Measurements from ENCODE around the gene UQCC2. TPM values are rescaled to one million over a fixed set of nuclear protein-coding genes. Genes with fewer than 3 reads are reported as not detected.

Gene UQCC2
- total RNA-seq, 1 donor from 2014 or later, result 77.6 TPM

DNA sequence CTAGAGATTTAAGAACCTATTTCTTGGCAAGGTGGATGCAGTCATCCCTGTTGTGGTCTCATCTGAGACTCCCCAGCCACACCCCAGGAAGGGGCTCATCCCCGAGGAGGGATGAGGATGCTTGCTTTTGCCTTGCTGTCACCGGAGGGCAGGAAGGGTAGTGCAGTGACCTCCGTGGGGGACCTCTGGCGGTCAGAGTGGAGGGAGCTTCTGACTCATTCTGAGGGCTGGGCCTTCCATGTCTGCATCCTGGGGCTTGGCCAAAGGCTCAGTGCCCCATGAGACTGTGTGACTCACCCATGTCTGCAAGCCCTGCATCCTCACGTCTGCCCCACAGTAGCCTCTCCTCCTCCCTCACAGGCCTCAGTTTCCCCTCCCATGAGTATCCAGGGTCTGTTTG is 38.7 kb downstream of the UQCC2 start:
- peak; percentile 72 for ATAC-seq

DNA sequence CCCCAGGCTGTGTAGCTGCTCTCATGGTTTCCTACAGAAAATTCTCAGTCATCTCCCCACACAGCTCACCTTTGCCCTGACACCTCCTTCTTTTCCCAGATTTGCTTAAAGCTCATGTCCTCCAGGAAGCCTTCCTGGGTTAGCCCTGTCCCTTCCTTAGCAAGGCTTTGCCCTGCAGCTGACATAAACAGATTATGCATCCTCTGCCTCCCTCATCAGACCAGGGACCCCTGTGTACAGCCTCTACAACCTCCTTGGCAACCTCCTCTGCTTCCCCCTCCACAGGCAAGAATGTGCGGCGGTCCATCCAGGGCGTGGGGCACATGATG is 39.8 kb downstream of the UQCC2 start:
- no peak for ATAC-seq

DNA sequence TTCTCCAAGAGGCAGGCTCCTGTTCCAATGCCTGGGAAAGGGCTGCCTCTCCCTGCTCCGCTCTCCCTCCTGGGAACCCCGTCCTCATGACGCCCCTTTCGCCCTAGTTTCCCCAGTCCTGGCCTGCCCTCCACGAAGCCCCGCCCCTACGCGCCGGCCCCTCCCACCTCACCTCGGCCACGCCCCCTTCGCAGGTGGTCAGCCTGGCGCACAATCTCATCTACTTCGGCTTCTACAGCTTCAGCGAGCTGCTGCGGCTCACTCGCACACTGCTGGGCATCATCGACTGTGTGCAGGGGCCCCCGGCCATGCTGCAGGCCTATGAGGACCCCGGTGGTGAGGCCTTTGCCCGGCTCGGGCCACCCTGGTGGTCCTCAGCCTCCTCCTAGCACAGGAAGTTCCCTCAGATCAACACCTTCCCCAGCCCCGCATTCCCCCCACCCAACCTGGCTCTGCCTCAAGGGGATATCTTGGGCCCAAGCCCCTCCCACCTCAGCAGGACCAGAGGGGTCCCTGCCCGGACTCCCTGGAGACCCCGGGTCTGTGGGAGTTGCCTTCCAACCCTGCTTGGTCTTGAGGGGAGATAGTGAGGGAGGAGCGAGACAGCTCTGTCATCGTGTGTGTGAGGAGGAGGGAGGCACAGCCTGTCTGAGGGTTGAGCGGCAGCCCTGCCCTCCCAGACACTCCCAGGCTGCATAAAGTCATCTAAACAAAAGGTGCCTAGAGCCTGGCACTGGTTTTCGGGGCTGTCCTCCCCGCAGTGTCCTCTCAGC is 40.3 kb downstream of the UQCC2 start:
- ATAC-seq, result peak; percentile 38

DNA sequence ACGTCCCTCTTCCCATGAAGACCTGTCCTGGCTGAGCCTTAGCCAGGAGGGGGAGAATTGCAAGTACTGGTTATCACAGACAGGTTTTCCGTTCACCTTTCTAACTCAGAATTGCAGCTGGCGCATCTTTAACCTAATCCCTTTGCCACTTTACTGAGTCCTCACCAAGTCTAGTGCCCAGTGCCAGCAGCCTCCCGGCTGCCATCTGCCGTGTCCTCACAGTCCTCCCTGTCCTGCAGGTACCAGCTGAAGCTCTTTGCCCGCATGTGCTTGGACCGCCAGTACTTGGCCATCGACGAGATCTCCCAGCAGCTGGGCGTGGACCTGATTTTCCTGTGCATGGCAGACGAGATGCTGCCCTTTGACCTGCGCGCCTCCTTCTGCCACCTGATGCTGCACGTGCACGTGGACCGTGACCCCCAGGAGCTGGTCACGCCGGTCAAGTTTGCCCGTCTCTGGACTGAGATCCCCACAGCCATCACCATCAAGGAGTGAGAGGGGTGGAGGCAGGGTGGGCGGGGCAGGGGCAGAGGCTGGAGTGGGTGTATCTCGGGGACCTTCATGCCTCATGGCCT is 41.3 kb downstream of the UQCC2 start:
- peak; percentile 24 for ATAC-seq

DNA sequence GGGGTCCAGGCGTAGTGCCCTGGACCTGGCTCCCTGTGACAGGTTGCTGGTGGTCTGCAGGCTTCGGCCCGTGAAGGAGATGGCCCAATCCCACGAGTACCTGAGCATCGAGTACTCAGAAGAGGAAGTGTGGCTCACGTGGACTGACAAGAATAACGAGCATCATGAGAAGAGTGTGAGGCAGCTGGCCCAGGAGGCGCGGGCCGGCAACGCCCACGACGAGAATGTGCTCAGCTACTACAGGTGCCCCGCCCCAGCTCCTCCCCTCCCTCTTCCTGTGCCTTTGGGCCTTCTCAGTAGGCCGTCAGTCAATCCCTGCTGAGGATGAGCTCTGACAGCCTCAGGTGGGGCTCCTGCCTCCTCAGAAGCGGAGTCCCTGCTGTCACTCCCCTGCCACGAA is 42.6 kb downstream of the UQCC2 start:
- peak; percentile 91 for ATAC-seq

DNA sequence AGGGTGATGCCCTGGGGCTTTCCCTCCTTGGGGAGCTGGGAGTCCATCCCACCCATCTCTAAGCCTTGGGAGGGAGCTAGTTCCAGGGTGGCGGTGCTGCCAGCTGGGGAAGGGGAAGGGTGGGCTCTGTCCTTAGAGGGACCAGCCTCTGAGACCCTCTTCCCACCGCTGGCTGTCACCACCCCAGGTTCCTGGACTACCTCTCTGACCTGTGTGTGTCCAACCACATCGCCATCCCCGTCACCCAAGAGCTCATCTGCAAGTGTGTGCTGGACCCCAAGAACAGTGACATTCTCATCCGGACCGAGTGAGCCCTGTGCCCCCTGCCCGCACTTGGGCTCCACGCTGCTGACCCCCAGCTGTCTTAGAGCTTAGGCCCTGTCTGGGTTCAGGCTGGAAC is 43.2 kb downstream of the UQCC2 start:
- no peak for ATAC-seq

DNA sequence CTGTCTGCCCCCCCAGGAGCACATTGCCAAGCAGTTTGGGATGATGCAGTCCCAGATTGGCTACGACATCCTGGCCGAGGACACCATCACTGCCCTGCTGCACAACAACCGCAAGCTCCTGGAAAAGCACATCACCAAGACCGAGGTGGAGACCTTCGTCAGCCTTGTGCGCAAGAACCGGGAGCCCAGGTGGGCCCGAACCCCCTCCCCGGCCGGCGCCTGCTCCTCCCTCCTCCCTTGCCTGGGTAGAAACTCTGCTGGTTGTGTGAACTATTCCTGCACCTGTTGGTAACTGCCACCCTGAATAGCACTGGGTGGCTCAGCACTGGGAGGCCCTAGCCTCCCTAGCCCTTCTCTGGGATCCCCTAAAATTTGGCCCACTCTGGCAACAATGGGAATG is 43.7 kb downstream of the UQCC2 start:
- no peak for ATAC-seq

DNA sequence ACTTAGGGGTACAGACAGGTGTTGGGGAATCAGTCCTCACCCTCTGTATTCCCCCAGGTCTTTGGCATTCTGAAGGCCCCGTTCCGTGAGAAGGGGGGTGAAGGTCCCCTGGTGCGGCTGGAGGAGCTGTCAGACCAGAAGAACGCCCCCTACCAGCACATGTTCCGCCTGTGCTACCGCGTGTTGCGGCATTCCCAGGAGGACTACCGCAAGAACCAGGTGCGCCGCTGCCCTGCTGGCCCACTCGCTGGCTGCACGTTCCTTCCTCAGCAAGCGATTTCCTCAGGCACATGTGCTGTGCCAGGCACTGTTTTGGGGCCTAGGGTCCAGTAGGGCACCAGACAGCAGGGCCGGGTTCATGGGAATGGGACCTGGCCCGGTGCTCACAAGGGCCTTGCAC is 44.4 kb downstream of the UQCC2 start:
- ATAC-seq, result no peak

DNA sequence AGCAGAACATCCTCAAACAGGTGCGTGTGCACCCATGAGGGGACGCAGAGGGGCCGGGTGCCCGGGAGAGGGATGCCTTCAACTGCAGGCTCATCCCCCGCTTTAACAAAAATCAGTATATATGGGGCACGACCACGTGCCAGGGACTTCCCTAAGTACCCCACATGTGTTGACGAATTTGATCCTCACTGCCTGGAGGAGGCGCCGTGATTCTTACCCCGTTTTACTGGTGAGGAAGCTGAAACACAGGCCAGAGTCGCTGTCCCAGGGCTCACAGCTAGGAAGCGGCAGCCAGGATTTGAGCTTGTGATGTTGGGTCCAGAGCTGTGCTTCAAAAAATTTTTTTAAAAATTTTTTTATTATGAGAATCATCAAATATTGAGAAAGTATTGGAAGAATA is 45.5 kb downstream of the UQCC2 start:
- no peak for ATAC-seq

DNA sequence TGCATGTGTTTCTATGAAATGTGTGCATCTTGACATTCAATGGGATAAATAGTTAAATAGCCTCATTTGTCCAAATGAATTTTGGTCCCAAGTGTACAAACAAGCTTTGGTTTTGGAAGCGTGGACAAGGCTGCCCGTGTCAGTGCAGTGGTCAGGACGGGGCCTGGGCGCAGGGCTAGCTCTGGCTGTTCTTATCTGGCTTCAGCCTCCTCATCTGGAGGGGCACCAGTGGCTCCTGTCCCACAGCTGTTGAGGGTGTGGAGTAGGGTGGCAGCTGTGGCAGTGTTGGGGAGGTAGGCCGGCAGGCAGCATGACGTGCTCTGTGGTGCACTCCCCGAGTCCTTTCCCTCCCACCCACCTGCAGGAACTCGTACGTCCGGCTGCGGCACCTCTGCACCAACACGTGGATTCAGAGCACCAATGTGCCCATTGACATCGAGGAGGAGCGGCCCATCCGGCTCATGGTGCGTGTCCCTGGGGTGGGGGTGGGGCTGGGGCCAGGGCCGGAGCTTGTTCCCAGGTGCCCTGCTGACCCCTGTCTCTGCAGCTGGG is 46.9 kb downstream of the UQCC2 start:
- ATAC-seq, result no peak

DNA sequence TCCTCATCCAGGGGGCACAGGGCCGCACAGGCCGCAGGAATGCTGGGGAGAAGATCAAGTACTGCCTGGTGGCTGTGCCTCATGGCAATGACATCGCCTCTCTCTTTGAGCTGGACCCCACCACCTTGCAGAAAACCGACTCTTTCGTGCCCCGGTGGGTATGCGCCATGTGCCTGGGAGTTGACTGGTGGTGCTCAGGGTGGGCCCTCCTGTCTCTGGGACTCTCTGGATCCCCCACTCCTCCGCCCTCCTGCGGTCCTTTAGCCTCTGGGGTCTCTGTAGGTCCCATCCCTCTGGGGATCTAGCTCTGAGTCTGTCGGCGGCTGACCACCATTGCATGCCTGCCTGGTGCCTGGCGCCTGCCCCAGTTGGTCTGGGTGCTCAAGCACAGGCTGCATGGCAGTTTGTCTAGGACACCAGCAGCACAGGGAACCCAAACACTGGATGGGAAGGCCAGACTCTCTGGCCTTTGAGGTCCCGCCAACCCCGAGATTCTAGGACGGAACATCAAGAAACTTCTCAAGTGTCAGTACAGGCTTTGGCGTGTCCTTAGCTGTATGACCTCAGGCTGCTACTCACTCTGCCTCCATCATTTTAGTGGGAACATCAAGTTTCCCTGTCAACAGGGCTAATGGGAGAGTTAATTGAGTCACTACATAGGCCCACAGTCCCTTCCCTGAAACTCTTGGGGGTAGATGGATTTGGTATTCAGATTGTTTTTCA is 47.6 kb downstream of the UQCC2 start:
- no peak for ATAC-seq

DNA sequence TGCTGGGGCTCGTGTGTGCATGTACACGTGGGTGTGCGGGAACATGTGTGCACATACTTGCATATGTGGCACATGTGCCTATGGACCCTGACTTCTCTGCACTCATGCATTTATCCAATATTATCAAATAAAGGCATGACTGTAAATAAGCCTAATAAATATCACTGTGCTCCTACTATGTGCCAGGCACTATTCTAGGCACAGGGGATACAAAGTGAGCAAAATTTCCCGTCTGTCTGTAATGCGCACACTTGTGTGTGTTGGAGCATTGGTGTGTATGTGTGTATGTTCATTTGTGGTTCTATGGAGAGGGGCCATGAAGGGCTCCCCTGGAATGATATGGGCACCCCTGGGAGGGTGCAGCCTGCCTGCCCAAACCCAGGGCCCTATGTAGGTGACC is 48.5 kb downstream of the UQCC2 start:
- no peak for ATAC-seq

DNA sequence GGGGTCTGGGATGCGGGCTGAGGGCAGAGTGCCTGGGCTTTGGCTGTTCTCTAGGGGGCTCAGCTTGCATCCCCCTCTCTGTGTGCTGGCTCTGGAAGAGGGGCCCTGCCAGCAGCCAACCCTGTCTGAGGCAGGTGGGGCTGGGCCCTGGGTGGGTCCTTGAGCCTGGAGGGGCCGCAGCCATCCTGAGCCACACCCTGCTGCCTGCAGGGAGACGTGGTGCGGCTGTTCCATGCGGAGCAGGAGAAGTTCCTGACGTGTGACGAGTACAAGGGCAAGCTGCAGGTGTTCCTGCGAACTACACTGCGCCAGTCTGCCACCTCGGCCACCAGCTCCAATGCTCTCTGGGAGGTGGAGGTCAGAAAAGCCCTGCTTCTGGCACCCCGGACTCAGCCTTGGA is 49.2 kb downstream of the UQCC2 start:
- no peak for ATAC-seq

DNA sequence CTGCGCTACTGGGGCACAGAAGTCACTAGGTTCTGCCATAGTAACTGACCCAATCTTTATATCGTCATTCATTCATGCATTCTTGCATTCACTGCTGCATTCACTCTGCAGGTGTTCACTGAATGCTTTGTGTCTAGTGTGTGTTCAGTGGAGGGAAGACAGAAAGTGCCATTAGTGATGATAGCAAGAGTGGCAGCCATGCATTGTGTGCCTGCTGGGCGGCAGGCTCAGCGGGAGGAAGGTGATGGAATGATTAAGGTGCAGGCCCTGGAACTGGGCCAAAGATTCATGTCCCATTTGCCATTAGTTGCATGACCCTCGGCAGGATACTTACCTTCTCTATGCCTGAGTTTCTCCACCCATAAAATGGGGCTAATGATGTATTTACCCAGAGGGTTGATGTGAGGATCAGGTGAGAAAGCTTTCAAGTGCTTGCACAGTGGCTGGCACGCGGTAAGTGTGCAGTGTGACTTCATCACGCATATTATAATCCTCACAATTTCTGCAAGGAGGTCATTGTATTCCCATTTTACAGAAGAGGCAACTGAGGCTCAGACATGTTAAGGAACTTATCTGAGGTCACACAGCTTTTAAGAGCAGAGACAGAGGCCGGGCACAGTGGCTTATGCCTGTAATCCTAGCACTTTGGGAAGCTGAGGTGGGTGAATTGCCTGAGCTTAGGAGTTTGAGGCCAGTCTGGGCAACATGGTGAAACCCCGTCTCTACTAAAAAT is 50.2 kb downstream of the UQCC2 start:
- ATAC-seq, result no peak

DNA sequence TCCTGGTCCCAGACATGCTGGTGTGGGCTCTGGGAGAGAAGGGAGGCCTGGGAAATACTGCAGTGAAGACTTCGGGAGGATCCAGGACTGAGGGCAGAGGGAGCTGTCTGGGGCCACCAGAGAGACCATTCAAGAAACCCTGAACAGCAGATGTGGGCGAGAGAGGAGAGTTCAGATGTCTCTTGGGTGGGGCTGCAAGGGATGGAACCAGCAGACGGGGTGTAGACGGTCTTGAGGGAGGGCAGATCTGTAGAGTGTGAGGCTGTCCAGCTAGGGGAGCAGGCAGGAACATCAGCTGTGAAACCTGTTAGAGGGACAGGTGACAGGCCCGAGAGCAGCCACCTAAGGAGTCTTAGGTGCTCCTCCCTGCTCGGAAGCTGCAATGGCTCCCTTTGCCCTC is 51.5 kb downstream of the UQCC2 start:
- ATAC-seq, result no peak

DNA sequence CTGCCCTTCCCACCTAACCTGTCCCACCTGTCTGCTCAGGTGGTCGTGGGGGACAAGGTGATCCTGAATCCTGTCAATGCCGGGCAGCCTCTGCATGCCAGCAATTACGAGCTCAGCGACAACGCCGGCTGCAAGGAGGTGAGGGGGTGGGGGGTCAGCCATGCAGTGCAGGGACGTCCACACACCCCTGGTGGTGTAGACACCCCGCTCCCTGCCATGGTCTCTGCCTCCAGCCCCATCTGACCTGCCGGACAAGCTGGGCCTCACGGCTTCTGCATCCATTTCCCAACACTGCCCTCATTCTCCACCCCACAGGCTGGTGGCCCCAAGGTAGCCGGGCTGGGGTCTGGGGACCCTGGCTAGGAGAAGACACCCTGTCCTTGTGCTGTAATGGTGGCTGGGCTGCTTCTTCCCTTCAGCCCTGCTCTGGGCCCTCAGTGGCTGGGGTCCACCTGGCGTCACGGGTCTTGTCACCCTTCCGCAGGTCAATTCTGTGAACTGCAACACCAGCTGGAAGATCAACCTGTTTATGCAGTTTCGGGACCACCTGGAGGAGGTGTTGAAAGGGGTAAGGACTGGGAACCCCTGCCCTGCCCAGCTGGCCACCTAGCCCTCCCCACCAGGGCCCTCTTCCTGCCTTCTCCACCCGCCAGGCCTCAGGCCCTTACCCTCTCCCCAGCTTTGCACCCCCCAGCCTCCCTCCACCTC is 52.4 kb downstream of the UQCC2 start:
- ATAC-seq, result no peak

DNA sequence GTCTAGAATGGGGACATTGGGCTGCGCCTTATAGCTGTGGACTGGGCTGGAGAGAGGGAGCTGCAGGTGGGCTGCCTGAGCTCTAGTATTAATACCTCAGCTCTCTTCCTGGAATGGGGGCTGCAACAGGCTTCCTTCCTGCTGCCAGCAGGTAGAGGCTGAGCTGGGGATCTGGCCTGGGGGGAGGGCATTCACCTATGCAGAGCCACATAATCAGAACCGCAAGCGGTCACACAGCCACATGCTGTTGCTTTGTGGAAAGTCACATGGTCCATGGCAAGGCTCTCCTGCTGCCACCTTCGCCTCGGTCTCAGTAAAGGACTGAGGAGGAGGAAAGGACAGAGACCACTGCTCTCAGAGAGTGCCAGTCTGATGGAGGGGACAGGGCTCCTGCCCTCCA is 54.7 kb downstream of the UQCC2 start:
- no peak for ATAC-seq

DNA sequence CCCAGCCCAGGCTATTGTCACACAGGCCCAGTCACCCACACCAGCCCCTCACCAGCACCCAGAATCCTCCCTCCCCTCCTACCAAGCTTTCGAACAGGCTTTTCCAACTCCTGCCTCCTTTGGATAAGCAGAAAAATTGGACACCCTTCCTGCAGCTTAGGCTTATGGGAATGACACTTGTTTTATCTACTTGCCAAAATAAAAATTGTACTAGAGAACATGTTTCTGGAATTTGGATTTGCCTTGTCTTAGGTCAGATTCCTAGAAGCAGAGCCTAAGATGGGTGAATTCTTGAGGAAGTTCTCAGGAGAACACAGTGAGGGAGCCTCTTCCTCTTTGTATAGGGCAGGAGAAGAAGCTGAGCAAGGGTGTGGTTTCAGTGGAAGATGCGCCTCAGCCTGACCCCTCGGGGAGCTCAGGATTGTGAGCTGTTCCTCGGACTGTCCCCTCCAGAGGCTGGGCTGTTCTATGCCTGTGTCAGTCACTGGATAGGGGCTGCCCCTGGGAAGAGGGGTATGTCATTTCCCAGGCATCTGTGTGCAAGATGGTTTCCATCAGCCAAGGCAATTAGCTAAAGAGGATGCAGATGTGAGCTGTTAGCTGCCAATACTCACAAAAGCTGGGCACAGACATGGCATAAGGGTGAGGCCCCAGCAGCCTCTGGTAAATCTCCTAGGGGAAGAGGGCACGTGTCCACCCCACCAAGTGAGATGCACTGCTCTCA is 56.5 kb downstream of the UQCC2 start:
- no peak for ATAC-seq

DNA sequence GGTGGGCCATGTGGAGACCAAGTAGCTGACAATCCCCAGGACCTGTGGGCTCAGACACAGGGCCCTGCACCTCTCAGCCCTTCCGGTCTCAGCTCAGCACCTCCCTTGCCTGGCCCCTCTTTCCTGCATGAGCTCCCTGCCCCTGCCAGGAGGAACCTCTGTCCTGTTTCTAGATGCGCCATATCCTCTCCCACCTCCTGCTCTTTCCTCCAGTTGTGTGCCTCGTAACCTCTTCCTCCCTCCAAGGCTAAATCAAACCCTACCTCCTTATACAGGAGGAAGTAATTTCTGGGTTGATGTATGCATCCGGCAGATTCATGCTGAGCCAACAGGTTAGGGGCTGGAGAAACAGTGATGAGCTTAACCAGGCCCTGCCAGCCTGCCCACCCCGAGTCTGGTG is 59.5 kb downstream of the UQCC2 start:
- peak; percentile 28 for ATAC-seq

DNA sequence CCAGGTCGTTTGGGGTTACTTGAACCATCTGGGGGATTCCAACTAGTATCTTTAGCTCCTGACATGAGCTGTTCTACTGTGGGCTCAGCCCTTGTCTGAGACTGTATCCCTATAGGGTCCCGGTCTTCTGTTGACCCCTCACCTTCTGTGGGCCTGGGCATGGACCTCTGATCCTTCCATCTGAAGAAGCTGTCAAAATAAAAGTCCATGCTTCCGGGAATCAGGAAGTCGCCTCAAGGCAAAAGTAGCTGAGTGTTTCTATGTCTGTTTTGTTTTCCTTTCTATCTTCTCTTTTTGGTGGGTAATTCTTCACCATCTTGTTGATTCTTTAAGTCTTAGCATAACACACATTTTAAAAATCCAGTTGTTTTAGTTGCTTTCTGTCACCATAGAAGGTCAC is 60.1 kb downstream of the UQCC2 start:
- ATAC-seq, result no peak
